HUES6 (cell line): ENCODE measurements around the gene KHDC1.
"Not testable (repeated sequence)": the region's sequence is repeated elsewhere in the genome, so short reads cannot be mapped to it uniquely, and the experiment has no call there.

Experiments used
- H3K27ac ChIP-seq: 2 replicates; pipeline ENCODE4 v1.7.0; 2013; ENCODE audit warnings: low read depth, mild to moderate bottlenecking, low read length, inconsistent platforms
- H3K27me3 ChIP-seq: 2 replicates; pipeline ENCODE4 v1.6.1; 2013; ENCODE audit warnings: low read length; ENCODE audit not compliant: control insufficient read depth, insufficient read depth
- H3K36me3 ChIP-seq: 2 replicates; pipeline ENCODE4 v1.6.1; 2013; ENCODE audit warnings: low read length; ENCODE audit not compliant: control insufficient read depth, insufficient read depth
- H3K4me1 ChIP-seq: 2 replicates; pipeline ENCODE4 v1.6.1; 2013; ENCODE audit warnings: low read length; ENCODE audit not compliant: control insufficient read depth, insufficient read depth
- H3K4me3 ChIP-seq: 2 replicates; pipeline ENCODE4 v1.5.1; 2013; ENCODE audit warnings: low read depth, low read length
- H3K9ac ChIP-seq: one replicate; pipeline ENCODE4 v1.6.1; 2013; ENCODE audit warnings: mild to moderate bottlenecking, low read length
- H3K9me3 ChIP-seq: 2 replicates; pipeline ENCODE4 v1.6.1; 2013; ENCODE audit warnings: low read depth, low read length; ENCODE audit not compliant: control insufficient read depth, insufficient read depth

The KHDC1 gene

GRCh38 chr6:73209117-73209516 is 53.9 kb downstream of the KHDC1 start:
- H3K27me3 ChIP-seq: no peaks in the 10 kb centered on the region
- H3K36me3 ChIP-seq: no peaks in the 10 kb centered on the region
- peaks cover 17% of the 10 kb centered on the region for H3K9me3 ChIP-seq
- H3K9ac ChIP-seq: no peak overlapping the region
- no peak overlapping the region for H3K27ac ChIP-seq
- H3K4me3 ChIP-seq: no peak overlapping the region
- H3K4me1 ChIP-seq: peaks cover 1% of the 10 kb centered on the region; the same call in 1 of the 2 replicates

- H3K36me3 ChIP-seq: no peaks in the 10 kb centered on the region
- peaks cover 18% of the 10 kb centered on the region for H3K9me3 ChIP-seq
- peaks cover 5% of the 10 kb centered on the region; the same call in 1 of the 2 replicates for H3K4me1 ChIP-seq
Measured at GRCh38 chr6:73207221-73207837, 55.7 kb downstream of the KHDC1 start.

GRCh38 chr6:73204252-73204651 is 58.7 kb downstream of the KHDC1 start:
- H3K9me3 ChIP-seq: peaks cover 18% of the 10 kb centered on the region
- H3K9ac ChIP-seq: no peak overlapping the region
- no peak overlapping the region for H3K4me3 ChIP-seq
- H3K4me1 ChIP-seq: peaks cover 5% of the 10 kb centered on the region; the same call in 1 of the 2 replicates
- H3K36me3 ChIP-seq: no peaks in the 10 kb centered on the region
- no peaks in the 10 kb centered on the region for H3K27me3 ChIP-seq
- no peak overlapping the region for H3K27ac ChIP-seq

More at GRCh38 chr6:73207221-73207837, 55.7 kb downstream of the KHDC1 start:
- H3K4me3 ChIP-seq: no peak overlapping the region
- H3K9ac ChIP-seq: no peak overlapping the region
- no peak overlapping the region for H3K27ac ChIP-seq
- H3K27me3 ChIP-seq: no peaks in the 10 kb centered on the region

- Histone ChIP-seq H3K36me3 (no peaks in the 10 kb centered on the region), H3K9ac (no peak overlapping the region), H3K9me3 (peaks cover 18% of the 10 kb centered on the region), H3K4me3 (no peak overlapping the region), H3K4me1 (peaks cover 5% of the 10 kb centered on the region; the same call in 1 of the 2 replicates), H3K27me3 (no peaks in the 10 kb centered on the region), H3K27ac (no peak overlapping the region)
Measured at GRCh38 chr6:73203098-73203497, 59.9 kb downstream of the KHDC1 start.

- Histone ChIP-seq H3K4me1 (peaks cover 5% of the 10 kb centered on the region; the same call in 1 of the 2 replicates), H3K9me3 (peaks cover 2% of the 10 kb centered on the region; the same call in 1 of the 2 replicates), H3K36me3 (no peaks in the 10 kb centered on the region), H3K27ac (no peak overlapping the region), H3K27me3 (no peaks in the 10 kb centered on the region), H3K9ac (no peak overlapping the region), H3K4me3 (no peak overlapping the region)
Measured at GRCh38 chr6:73200735-73201134, 62.3 kb downstream of the KHDC1 start.

- no peak overlapping the region for H3K9ac ChIP-seq
- no peaks in the 10 kb centered on the region for H3K27me3 ChIP-seq
- no peak overlapping the region for H3K4me3 ChIP-seq
- peaks cover 5% of the 10 kb centered on the region; the same call in 1 of the 2 replicates for H3K4me1 ChIP-seq
- H3K27ac ChIP-seq: no peak overlapping the region
- peaks cover 2% of the 10 kb centered on the region; the same call in 1 of the 2 replicates for H3K9me3 ChIP-seq
- no peaks in the 10 kb centered on the region for H3K36me3 ChIP-seq
Measured at GRCh38 chr6:73200247-73200646, 62.7 kb downstream of the KHDC1 start.

GRCh38 chr6:73194744-73195143 is 68.3 kb downstream of the KHDC1 start:
- no peaks in the 10 kb centered on the region for H3K27me3 ChIP-seq
- no peak overlapping the region for H3K9ac ChIP-seq
- H3K4me3 ChIP-seq: no peak overlapping the region
- no peaks in the 10 kb centered on the region for H3K4me1 ChIP-seq
- no peak overlapping the region for H3K27ac ChIP-seq
- no peaks in the 10 kb centered on the region for H3K9me3 ChIP-seq
- H3K36me3 ChIP-seq: no peaks in the 10 kb centered on the region

GRCh38 chr6:73193302-73193701 is 69.7 kb downstream of the KHDC1 start:
- H3K9ac ChIP-seq, H3K27me3 ChIP-seq, H3K9me3 ChIP-seq, H3K36me3 ChIP-seq, H3K4me3 ChIP-seq, H3K4me1 ChIP-seq, H3K27ac ChIP-seq: not testable (repeated sequence)
